Astrocyte (in vitro differentiated cells and primary cell): ENCODE measurements around the gene C11orf54.

Source experiments
- EZH2 ChIP-seq: IDR thresholded peaks from 2 replicates; pipeline ENCODE4 v1.6.1; 2012; ENCODE audit warnings: mild to moderate bottlenecking, low read length, inconsistent platforms; ENCODE audit not compliant: insufficient read depth
- TF ChIP-seq, protein P1 (sequence below): IDR thresholded peaks from 2 replicates; pipeline ENCODE4 v1.5.1; 2011; ENCODE audit warnings: low read depth, mild to moderate bottlenecking, inconsistent platforms, low read length, moderate library complexity; ENCODE audit not compliant: insufficient read depth

DNA sequence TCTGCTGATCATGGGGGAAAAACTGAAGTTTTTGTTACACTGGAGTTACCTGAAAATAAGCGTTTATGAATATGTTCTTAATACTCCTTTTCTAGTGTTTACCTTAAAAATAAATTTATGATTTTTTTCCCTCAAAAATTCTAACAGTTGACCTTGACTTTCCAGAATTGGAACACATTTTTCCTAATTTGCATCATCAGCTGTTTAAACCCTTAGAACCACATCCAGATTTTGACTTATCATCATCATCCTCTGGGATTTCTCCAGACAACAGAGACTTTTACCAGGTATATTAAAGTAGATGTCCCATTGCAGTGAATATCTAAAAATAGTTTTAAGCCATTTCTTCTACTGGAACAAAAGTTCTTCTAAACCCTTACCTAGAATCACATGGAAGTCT lies 17.4 kb upstream of the C11orf54 start:
- TF ChIP-seq, protein P1, sequence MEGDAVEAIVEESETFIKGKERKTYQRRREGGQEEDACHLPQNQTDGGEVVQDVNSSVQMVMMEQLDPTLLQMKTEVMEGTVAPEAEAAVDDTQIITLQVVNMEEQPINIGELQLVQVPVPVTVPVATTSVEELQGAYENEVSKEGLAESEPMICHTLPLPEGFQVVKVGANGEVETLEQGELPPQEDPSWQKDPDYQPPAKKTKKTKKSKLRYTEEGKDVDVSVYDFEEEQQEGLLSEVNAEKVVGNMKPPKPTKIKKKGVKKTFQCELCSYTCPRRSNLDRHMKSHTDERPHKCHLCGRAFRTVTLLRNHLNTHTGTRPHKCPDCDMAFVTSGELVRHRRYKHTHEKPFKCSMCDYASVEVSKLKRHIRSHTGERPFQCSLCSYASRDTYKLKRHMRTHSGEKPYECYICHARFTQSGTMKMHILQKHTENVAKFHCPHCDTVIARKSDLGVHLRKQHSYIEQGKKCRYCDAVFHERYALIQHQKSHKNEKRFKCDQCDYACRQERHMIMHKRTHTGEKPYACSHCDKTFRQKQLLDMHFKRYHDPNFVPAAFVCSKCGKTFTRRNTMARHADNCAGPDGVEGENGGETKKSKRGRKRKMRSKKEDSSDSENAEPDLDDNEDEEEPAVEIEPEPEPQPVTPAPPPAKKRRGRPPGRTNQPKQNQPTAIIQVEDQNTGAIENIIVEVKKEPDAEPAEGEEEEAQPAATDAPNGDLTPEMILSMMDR = no peak
- no peak for TF ChIP-seq EZH2
